ENCODE measurements around the gene OSGIN1.
"Not testable (repeated sequence)": the region's sequence is repeated elsewhere in the genome, so short reads cannot be mapped to it uniquely, and the experiment has no call there.

OSGIN1 gene

DNA sequence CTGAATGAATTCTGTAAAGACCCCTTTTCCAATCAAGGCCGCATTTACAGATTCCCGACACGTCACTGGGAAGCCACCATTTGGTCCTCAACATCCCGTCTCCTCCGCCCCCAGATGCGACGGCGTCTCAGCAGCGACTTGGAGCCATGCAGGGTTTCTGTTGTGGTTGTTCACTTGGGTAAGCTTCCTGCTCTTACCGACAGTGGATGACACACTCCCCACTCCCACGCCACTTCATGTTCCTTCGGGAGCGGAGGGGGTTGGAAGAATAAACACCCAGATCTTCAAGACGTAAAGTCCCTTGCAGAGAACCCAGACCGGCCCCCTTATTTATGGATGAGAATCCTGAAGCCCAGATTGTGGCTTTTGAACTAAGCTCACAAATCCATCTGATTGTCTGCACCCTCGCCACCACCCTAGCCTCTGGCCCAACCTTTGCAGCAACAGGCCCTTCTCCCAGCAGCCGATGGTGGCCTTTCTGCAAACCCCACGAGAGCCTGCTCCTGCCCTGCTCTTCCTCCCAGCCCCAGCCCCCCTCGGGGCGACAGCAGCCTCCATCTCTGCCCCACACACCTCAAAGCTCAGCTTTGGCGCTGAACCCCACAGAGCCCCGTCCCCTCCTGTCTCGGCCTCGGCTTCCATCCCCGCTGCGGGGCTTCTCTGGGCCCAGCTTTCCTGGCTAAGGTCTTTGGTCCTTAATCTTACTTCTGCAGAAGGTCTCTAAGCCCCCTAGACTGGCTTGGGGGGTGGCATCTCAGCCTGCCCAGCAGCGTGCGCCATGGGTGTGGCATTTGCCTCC lies 19.0 kb upstream of the OSGIN1 start:
- no peaks in the 10 kb centered on the region for H3K9me3 Mint-ChIP-seq

DNA sequence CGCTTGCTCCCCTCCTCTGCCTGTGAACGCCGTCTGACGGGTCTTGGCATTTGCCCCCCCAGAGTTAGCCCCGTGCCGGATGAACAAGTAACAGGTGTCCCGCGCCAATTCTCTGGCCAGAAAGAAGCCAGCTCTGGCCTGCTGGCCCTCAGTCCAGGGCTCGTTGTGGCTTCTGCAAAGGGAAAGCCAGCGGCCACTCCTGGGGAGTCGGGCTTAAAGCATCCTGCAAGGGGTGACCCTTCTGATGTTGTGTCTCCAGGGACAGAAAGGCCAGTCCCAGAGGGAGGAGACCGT lies 18.4 kb upstream of the OSGIN1 start:
- peaks cover 6% of the 10 kb centered on the region for H3K4me1 Mint-ChIP-seq
- H3K27me3 Mint-ChIP-seq, result peaks cover 28% of the 10 kb centered on the region
- H3K4me3 Mint-ChIP-seq, result no peak overlapping the region
- peaks cover 14% of the 10 kb centered on the region for H3K36me3 Mint-ChIP-seq
- ATAC-seq, result no peak
- H3K9me3 Mint-ChIP-seq, result no peaks in the 10 kb centered on the region
- H3K27ac Mint-ChIP-seq, result no peak overlapping the region

More for the DNA sequence above, 19.0 kb upstream of the OSGIN1 start:
- Mint-ChIP-seq H3K36me3 (peaks cover 14% of the 10 kb centered on the region), H3K4me1 (peaks cover under 1% of the 10 kb centered on the region), H3K27me3 (peaks cover 28% of the 10 kb centered on the region), H3K27ac (no peak overlapping the region), H3K4me3 (no peak overlapping the region)
- no peak for ATAC-seq

DNA sequence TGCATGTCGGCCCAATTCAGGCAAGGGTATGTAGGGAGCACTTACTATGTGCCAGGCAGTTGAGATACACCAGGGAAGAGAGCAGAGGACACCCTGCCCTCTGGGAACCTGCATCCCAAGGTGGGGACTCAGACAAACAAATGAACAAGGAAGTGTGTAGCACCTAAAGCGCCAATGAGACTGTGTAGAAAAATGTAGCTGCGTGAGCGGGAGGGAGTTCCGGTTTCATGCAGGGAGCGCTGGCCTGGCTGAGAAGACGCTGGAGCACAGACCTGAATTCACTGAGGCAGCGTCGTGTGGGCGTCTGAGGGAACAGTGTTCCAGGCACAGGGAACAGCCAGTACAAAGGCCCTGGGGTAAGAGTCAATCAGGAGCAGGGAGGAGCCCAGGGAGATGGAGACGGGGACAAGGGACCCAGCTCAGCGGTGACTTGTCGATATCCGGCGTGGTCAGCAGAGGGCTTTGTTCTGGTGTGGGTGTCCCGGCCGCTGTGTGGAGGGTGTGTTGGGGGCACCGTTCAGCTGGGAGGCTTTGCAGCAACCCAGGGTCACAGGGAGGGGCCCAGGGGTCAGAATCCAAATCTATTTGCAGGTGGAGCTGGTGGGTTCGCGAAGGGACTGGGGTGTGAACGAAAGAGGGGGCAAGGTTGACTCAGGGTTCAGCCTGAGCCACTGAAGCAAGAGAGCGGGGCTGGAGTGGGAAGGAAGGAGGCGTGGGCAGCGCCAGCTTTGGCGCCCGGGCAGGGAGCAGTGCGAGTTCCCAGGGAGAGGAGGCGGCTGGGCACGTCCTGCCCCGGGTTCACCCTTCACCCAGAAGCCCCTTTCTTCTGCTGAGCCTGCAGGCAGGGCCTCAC lies 17.8 kb upstream of the OSGIN1 start:
- H3K27ac Mint-ChIP-seq, result no peak overlapping the region
- no peak for ATAC-seq
- H3K36me3 Mint-ChIP-seq, result peaks cover 14% of the 10 kb centered on the region
- H3K4me1 Mint-ChIP-seq, result peaks cover 7% of the 10 kb centered on the region
- no peaks in the 10 kb centered on the region for H3K9me3 Mint-ChIP-seq
- peaks cover 31% of the 10 kb centered on the region for H3K27me3 Mint-ChIP-seq
- no peak overlapping the region for H3K4me3 Mint-ChIP-seq

DNA sequence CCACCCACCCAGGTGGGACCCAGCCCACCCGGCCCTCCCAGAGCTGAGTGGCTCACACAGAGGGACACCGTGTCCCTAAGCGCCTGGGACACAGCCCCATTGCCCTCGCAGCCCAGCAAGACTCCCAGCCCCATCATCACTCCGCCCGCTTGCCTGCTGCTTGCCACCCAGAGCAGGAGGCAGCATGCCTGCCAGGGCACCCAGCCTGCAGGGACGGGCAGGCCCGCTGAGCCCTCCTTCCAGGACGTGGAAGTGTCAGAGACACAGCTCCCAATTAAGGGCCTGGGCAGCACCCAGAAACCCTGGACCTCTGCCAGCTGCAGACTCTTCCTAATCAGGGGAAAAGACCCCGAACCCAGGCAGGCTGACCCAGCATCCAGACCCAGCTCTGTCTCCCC lies 17.2 kb upstream of the OSGIN1 start:
- no peak overlapping the region for H3K4me3 Mint-ChIP-seq
- H3K9me3 Mint-ChIP-seq, result no peaks in the 10 kb centered on the region
- H3K27ac Mint-ChIP-seq, result no peak overlapping the region

DNA sequence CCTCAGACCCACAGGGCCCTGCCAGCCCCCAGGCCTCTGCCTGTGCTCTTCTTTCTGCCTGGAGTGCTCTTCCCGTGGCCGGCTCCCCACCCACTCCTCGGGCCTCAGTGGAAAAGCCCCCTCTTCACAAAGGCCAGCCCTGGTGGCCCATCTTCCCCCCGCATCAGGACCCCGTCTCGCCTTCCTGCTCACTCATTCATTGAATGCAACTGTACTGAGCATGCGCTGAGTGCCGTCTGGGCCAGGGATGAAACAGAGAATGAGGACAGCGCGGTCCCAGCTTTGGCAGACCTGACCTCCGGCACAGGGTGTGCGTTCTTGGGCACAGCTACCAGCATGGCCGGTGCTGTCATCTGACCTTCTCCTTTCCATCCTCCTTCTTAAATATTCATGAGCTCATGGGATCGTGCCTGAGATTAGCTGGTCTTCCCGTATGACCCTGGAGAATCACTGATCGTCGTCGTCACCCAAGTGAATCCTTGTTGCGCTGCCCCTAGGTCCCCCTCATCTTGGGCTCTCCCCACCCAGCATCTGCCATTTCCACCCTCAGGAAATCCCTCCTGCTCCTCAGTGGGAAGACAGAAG lies 16.4 kb upstream of the OSGIN1 start:
- Mint-ChIP-seq H3K4me3 (no peak overlapping the region), H3K27ac (no peak overlapping the region), H3K4me1 (peaks cover 7% of the 10 kb centered on the region), H3K27me3 (peaks cover 41% of the 10 kb centered on the region), H3K36me3 (peaks cover 14% of the 10 kb centered on the region), H3K9me3 (no peaks in the 10 kb centered on the region)
- ATAC-seq, result no peak

More for the DNA sequence above, 17.2 kb upstream of the OSGIN1 start:
- no peak for ATAC-seq
- peaks cover 7% of the 10 kb centered on the region for H3K4me1 Mint-ChIP-seq
- H3K27me3 Mint-ChIP-seq, result peaks cover 37% of the 10 kb centered on the region
- peaks cover 14% of the 10 kb centered on the region for H3K36me3 Mint-ChIP-seq

DNA sequence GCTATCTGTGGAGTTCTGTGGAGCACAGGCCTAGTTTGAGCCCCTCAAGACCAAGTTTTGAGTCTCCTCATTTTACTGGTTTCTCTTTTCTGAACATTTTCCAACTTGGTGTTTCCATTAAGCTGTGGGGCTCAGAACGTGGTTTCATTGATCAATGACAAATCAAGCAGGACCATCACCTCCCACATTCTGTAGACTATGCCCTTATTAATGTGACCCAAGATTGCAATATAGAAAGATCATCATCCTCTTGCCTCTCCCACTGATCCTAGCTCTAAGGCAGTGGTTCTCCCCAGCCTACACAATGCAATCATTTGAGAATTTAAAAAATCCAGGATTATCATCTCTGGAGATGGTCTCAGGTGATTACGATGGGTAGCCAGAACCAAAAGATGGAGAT lies 15.8 kb upstream of the OSGIN1 start:
- no peak overlapping the region for H3K27ac Mint-ChIP-seq
- no peaks in the 10 kb centered on the region for H3K9me3 Mint-ChIP-seq
- H3K4me3 Mint-ChIP-seq, result no peak overlapping the region
- no peak for ATAC-seq
- peaks cover 41% of the 10 kb centered on the region for H3K27me3 Mint-ChIP-seq
- H3K36me3 Mint-ChIP-seq, result peaks cover 14% of the 10 kb centered on the region
- peaks cover 7% of the 10 kb centered on the region for H3K4me1 Mint-ChIP-seq

DNA sequence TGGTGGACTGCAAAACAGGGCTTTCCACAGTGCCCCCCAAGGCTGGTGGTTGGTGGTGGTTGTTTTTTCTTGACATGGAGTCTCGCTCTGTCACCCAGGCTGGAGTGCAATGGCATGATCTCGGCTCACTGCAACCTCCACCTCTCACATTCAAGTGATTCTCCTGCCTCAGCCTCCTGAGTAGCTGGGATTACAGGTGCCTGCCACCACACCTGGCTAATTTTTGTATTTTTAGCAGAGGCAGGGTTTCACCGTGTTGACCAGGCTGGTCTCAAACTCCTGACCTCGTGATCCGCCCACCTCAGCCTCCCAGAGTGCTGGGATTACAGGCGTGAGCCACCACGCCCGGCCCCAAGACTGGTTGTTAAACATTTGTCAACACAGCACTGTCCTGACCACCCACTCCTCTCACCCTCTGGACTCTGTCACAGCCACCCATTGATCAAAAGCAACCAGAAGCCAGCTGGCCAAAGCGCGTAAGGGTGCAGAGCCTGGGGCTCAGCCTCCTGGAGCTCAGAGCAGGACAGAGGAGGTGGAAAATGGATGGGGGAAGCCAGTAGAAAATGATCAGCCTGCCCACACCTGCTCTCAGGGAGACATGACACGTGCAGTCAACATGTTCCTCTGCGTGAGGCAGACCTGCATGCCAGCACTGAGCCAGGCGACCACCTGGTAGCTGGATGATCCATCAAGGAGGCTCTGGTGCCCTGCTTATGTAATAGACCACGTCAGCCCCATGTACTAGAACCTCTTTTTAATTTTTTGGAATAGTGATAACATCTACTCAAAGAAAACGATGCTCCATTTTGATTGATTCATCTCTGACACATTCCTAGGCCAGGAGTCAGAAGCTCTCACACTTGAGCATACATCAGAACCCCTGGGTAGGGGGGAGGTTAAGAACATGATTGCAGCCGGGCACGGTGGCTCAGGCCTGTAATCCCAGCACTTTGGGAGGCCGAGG lies 14.8 kb upstream of the OSGIN1 start:
- H3K27me3 Mint-ChIP-seq, result peaks cover 41% of the 10 kb centered on the region
- no peak overlapping the region for H3K4me3 Mint-ChIP-seq
- peaks cover 14% of the 10 kb centered on the region for H3K36me3 Mint-ChIP-seq
- H3K27ac Mint-ChIP-seq, result no peak overlapping the region
- peaks cover 7% of the 10 kb centered on the region for H3K4me1 Mint-ChIP-seq
- no peaks in the 10 kb centered on the region for H3K9me3 Mint-ChIP-seq
- no peak for ATAC-seq

DNA sequence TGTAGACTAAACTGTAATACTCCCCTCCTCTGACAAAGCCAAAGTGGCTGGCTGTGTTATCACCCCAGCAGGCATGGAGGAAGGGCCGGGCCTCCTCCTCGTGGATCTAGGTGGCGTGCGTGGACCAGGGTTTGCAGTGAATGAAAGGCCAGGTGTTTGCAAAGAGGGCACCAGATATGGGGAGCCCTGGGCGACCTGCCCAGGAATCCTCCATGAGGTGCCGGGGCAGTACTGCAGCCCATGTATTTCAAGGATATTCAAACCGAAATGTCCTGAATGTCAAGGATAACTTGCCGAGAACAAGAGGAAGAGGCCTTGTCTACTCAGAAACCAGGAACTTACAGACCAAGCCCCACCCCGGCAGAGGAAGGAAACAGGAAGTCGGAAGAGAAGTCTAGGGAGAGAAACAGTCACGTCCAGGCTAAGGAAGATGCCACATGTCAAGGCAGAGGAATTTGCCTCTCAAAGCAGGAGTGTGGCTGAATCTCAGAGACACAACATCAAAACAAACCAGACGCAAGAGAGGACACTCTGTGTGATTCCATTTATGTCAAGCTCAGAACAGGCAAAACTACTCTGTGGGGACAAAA lies 13.7 kb upstream of the OSGIN1 start:
- H3K27me3 Mint-ChIP-seq, result peaks cover 37% of the 10 kb centered on the region
- no peak overlapping the region for H3K4me3 Mint-ChIP-seq
- H3K4me1 Mint-ChIP-seq, result peaks cover 7% of the 10 kb centered on the region
- H3K27ac Mint-ChIP-seq, result no peak overlapping the region
- ATAC-seq, result no peak
- peaks cover 14% of the 10 kb centered on the region for H3K36me3 Mint-ChIP-seq
- no peaks in the 10 kb centered on the region for H3K9me3 Mint-ChIP-seq

DNA sequence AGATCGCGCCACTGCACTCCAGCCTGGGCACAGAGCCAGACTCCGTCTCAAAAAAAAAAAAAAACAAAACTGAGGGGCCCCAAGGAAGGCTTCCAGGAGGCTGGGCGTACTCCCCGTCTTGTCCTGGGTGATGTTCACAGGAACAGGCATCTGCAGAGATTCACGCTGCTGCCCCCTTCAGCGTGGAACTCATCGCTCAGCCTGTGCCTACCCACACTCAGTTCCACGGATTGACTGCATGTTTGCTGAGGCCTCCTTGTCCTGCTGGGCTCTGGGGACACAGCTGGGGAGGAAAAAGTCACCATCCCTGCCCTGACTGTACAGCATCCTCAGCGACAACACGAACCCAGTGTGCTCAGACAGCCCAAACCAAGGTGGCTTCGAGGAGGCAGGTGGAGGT lies 12.9 kb upstream of the OSGIN1 start:
- no peak overlapping the region for H3K27ac Mint-ChIP-seq
- H3K36me3 Mint-ChIP-seq, result peaks cover 14% of the 10 kb centered on the region
- peaks cover 7% of the 10 kb centered on the region for H3K4me1 Mint-ChIP-seq
- no peak for ATAC-seq
- H3K4me3 Mint-ChIP-seq, result no peak overlapping the region
- peaks cover 29% of the 10 kb centered on the region for H3K27me3 Mint-ChIP-seq
- H3K9me3 Mint-ChIP-seq, result no peaks in the 10 kb centered on the region

DNA sequence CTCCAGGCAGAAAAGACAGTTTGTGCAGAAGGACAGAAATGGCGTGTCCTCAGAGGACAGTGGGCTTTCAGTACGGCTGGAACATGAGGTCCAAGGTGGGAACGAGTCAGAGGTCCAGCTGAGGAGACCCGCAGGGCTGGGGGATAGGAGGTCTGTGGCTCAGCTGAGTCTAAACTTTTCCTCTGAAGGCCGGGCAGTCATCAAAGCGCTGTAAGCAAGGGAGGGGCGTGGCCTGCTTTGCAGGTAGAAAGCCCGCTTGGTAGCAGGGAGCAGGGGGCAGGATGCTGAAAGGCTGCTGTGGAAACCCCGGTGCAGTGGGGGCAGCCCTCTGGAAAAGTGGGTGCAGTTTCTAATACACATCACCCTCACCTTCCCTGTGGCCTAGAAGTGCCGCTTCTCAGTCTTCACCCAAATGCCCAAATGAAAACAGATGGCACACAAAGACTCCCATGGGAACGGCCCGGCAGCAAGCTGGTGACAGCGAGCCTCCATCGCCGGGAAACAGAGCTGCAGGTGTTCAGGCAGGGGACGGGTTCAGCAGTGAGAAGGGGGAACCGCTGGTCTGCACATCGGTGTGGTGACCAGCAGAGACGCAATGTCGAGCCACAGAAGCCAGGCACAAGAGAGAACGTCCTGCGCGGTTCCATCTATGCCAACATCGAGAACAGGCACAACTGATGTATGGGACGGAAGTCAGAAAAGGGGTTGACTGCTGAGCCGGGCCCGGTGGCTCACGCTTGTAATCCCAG lies 12.2 kb upstream of the OSGIN1 start:
- Mint-ChIP-seq H3K27me3 (peaks cover 25% of the 10 kb centered on the region), H3K36me3 (peaks cover 14% of the 10 kb centered on the region), H3K9me3 (no peaks in the 10 kb centered on the region), H3K4me1 (peaks cover 7% of the 10 kb centered on the region), H3K4me3 (no peak overlapping the region), H3K27ac (no peak overlapping the region)
- no peak for ATAC-seq

DNA sequence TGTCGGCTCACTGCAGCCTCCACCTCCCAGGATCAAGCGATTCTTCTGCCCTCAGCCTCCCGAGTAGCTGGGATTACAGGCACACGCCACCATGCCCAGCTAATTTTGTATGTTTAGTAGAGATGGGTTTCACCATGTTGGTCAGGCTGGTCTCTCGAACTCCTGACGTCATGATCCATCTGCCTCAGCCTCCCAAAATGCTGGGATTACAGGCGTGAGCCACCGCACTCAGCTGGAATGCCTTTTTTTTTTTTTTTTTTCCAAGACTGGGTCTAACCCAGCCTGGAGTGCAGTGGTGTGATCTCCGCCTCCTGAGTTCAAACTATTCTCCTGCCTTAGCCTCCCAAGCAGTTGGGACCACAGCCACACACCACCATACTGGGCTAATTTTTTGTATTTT lies 11.5 kb upstream of the OSGIN1 start:
- peaks cover 12% of the 10 kb centered on the region for H3K36me3 Mint-ChIP-seq
- H3K4me1 Mint-ChIP-seq, H3K4me3 Mint-ChIP-seq, ATAC-seq, H3K27ac Mint-ChIP-seq, H3K9me3 Mint-ChIP-seq: not testable (repeated sequence)
- peaks cover 21% of the 10 kb centered on the region for H3K27me3 Mint-ChIP-seq

DNA sequence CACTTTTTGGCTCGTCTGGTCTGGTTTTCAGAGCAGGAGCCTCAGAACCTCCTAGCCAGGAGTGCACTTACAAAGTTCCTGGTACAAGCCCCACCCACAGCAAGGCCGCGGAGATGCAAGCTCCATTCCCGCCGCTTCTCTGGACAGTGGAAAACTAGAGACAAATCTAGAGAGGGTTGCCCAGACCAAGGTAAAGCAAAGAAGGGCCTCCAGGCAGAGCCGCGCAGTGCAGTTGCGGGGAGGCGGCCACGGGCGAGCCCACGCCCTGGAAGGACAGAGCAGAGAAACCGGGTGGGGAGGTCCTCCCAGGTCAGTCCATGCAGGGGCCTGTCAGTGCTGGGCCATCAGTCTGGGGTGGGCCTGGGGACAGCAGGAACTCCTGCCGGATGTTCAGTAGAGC lies 11.0 kb upstream of the OSGIN1 start:
- Mint-ChIP-seq H3K27me3 (peaks cover 15% of the 10 kb centered on the region), H3K27ac (no peak overlapping the region), H3K4me3 (no peak overlapping the region), H3K36me3 (peaks cover 6% of the 10 kb centered on the region), H3K9me3 (no peaks in the 10 kb centered on the region), H3K4me1 (peaks cover 7% of the 10 kb centered on the region)
- no peak for ATAC-seq

DNA sequence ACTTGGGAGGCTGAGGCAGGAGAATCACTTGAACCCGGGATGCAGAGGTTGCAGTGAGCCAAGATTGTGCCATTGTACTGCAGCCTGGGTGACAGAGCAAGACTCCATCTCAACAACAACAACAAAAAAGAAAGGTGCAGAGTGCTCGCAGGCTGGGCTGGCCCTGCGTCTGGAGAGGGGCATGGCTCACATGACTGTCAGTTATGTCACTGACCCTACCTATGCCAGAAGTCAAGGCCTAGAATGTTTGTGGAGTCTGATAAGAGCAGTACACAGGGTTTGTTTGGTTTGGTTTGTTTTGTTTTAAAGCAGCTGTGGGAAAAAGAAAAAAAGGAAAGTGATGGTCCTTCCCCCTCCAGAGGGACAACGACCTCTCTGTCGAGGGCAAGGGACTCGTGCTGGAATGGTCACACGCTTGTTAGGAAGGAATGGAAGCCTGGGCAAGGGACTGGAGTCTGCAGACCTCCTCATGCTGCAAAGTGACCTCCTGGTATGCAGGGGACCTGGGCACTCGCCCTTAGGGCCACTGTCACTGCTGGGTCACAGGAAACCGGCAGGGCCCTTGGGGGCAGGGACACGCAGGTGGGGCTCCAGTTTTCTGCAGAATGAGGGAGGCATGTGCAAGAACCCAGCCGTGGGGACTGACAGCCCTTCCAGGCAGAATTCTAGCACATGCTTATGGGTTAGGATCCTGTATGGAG lies 10.1 kb upstream of the OSGIN1 start:
- no peaks in the 10 kb centered on the region for H3K9me3 Mint-ChIP-seq
- peaks cover 14% of the 10 kb centered on the region for H3K27me3 Mint-ChIP-seq
- H3K27ac Mint-ChIP-seq, result no peak overlapping the region
- no peak for ATAC-seq
- H3K4me3 Mint-ChIP-seq, result no peak overlapping the region
- no peaks in the 10 kb centered on the region for H3K36me3 Mint-ChIP-seq
- peaks cover 7% of the 10 kb centered on the region for H3K4me1 Mint-ChIP-seq
